Loucy (cell line): Measurements from ENCODE around the gene KRT6C.

Source experiments
- H2AFZ ChIP-seq: fragments of 200-600 bp; sonication (generic); 2 replicates; pipeline ENCODE4 v1.6.0; 2016; ENCODE audit warnings: antibody characterized with exemption, mild to moderate bottlenecking, low read length, moderate library complexity
- H3F3A ChIP-seq: fragments of 200-600 bp; 2 replicates; pipeline ENCODE4 v1.6.0; 2016; ENCODE audit warnings: antibody characterized with exemption, low read depth, mild to moderate bottlenecking
- H3K27me3 ChIP-seq: fragments of 200-600 bp; sonication (generic); 2 replicates; pipeline ENCODE4 v1.6.1; 2014; ENCODE audit warnings: low read length, mild to moderate bottlenecking; ENCODE audit not compliant: insufficient read depth, poor library complexity, severe bottlenecking
- H3K36me3 ChIP-seq: fragments of 200-600 bp; sonication (generic); 2 replicates; pipeline ENCODE4 v1.6.1; 2016; ENCODE audit warnings: low read length; ENCODE audit not compliant: insufficient read depth
- H3K4me1 ChIP-seq: fragments of 200-600 bp; sonication (generic); 2 replicates; pipeline ENCODE4 v1.5.1; 2014; ENCODE audit warnings: low read length, mild to moderate bottlenecking; ENCODE audit not compliant: insufficient read depth, poor library complexity, severe bottlenecking
- H3K4me2 ChIP-seq: fragments of 200-600 bp; sonication (generic); 2 replicates; pipeline ENCODE4 v1.6.0; 2014; ENCODE audit warnings: antibody characterized with exemption, low read length, low read depth, mild to moderate bottlenecking; ENCODE audit not compliant: poor library complexity, severe bottlenecking
- H3K4me3 ChIP-seq: fragments of 200-600 bp; sonication (generic); 2 replicates; pipeline ENCODE4 v1.5.1; 2014; ENCODE audit warnings: low read length, mild to moderate bottlenecking, mixed read lengths; ENCODE audit not compliant: poor library complexity, severe bottlenecking
- H3K79me2 ChIP-seq: fragments of 200-600 bp; sonication (generic); 2 replicates; pipeline ENCODE4 v1.6.1; 2014; ENCODE audit warnings: low read length; ENCODE audit not compliant: insufficient read depth
- H3K9ac ChIP-seq: fragments of 200-600 bp; sonication (generic); 2 replicates; pipeline ENCODE4 v1.6.0; 2014; ENCODE audit warnings: mild to moderate bottlenecking, low read depth, low read length, moderate library complexity; ENCODE audit not compliant: poor library complexity, severe bottlenecking
- H3K9me2 ChIP-seq: fragments of 200-600 bp; sonication (generic); replicated peaks from 2 replicates; pipeline ENCODE4 v1.6.1; 2016; ENCODE audit warnings: low read depth, low read length, mixed read lengths
- H3K9me3 ChIP-seq: fragments of 200-600 bp; sonication (generic); 2 replicates; pipeline ENCODE4 v1.6.1; 2014; ENCODE audit warnings: mild to moderate bottlenecking, antibody characterized with exemption, low read length, low read depth; ENCODE audit not compliant: insufficient read depth
- H4K20me1 ChIP-seq: fragments of 200-600 bp; sonication (generic); 2 replicates; pipeline ENCODE4 v1.6.0; 2014; ENCODE audit warnings: antibody characterized with exemption, low read length, mild to moderate bottlenecking; ENCODE audit not compliant: insufficient read depth, poor library complexity, severe bottlenecking
- EZH2phosphoT487 ChIP-seq: fragments of 200-600 bp; IDR thresholded peaks from 2 replicates; pipeline ENCODE4 v1.6.1; 2018; ENCODE audit warnings: antibody characterized with exemption, mild to moderate bottlenecking, moderate library complexity, borderline replicate concordance
- TF ChIP-seq, protein P1 (sequence below): fragments of 200-600 bp; sonication (generic); conservative IDR thresholded peaks from 2 replicates; pipeline ENCODE4 v1.5.1; 2014; ENCODE audit warnings: mild to moderate bottlenecking, antibody characterized with exemption, low read length

KRT6C gene

DNA sequence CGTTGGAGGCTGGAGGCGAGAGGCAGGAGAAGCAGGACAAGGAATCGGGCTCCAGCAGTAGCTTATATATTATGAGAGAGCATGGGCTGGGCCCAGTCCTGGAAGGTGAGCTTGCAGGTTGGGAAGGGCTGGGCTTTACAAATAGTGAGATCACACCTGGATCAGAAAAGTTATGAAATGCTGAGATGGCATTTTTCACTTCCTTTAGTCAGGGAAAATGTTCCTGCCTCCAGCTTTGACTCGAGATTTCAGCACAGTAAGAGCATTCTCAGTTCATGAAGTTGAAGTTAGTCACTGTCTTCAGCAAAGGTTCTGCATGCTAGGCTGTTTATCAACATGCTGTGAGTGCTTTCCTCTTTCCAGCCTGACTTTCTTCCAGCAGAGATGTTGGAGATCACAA is at the start of gene KRT6C:
KRT6C (minus strand) TSS at position 38 of the 400 bp plus-strand sequence. CDS start 68 bp downstream, outside the sequence.
- no peaks in the 10 kb centered on the region for H4K20me1 ChIP-seq
- H3K36me3 ChIP-seq = no peaks in the 10 kb centered on the region
- H3K4me2 ChIP-seq = no peak within 1 kb of the TSS
- H3K79me2 ChIP-seq = no peaks in the 10 kb centered on the region
- H3K9me3 ChIP-seq = no peaks in the 10 kb centered on the region
- no peaks in the 10 kb centered on the region for H3K27me3 ChIP-seq
- no peaks in the 10 kb centered on the region for H3K4me1 ChIP-seq
- H3K9me2 ChIP-seq = no peaks in the 10 kb centered on the region
- H3K9ac ChIP-seq = no peak within 1 kb of the TSS
- H3K4me3 ChIP-seq = no peak within 1 kb of the TSS
- TF ChIP-seq, protein P1, sequence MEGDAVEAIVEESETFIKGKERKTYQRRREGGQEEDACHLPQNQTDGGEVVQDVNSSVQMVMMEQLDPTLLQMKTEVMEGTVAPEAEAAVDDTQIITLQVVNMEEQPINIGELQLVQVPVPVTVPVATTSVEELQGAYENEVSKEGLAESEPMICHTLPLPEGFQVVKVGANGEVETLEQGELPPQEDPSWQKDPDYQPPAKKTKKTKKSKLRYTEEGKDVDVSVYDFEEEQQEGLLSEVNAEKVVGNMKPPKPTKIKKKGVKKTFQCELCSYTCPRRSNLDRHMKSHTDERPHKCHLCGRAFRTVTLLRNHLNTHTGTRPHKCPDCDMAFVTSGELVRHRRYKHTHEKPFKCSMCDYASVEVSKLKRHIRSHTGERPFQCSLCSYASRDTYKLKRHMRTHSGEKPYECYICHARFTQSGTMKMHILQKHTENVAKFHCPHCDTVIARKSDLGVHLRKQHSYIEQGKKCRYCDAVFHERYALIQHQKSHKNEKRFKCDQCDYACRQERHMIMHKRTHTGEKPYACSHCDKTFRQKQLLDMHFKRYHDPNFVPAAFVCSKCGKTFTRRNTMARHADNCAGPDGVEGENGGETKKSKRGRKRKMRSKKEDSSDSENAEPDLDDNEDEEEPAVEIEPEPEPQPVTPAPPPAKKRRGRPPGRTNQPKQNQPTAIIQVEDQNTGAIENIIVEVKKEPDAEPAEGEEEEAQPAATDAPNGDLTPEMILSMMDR = no peak
- no peak for TF ChIP-seq EZH2phosphoT487
- no peak within 1 kb of the TSS for H2AFZ ChIP-seq
- no peaks in the 10 kb centered on the region for H3F3A ChIP-seq

DNA sequence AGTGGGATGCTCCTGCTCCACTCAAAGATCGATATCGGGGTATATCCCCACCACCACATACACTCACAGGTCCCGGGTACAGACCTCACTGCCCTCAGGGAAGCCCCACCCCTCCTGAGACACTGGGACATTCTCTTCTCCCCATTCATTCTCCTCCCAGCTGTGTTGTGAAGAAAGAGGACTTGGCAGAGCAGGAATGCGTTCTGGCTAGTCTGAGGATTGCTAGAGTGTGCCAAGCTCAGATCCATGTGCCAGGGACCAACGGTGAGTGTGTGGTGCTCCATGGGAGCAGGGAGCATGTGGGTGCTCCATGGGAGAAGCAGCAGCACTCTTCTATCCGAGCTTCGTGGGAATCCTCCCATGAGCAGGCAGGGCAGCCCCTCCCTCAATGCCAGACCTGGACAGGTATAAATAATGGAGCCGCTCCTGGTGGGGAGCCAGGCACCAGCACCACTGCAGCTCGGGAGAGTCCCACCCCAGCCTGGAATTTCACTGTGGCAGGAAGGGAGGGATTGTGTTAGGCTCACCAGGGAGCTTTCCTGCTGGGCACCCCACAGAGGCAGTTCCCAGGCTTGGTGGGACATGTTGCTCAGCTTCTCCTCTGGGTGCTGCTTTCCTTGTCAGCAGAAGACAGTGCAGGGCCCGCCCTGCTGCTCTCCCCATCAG is 48.9 kb upstream of the KRT6C start:
- Histone ChIP-seq H3F3A (no peaks in the 10 kb centered on the region), H4K20me1 (no peaks in the 10 kb centered on the region), H3K9ac (no peak overlapping the region), H3K27me3 (no peaks in the 10 kb centered on the region), H2AFZ (no peak overlapping the region), H3K9me2 (no peaks in the 10 kb centered on the region), H3K79me2 (no peaks in the 10 kb centered on the region), H3K9me3 (no peaks in the 10 kb centered on the region), H3K4me3 (no peak overlapping the region), H3K4me1 (peaks cover 7% of the 10 kb centered on the region), H3K4me2 (no peak overlapping the region), H3K36me3 (no peaks in the 10 kb centered on the region)
- TF ChIP-seq EZH2phosphoT487 = no peak
- TF ChIP-seq, protein P1 = no peak

DNA sequence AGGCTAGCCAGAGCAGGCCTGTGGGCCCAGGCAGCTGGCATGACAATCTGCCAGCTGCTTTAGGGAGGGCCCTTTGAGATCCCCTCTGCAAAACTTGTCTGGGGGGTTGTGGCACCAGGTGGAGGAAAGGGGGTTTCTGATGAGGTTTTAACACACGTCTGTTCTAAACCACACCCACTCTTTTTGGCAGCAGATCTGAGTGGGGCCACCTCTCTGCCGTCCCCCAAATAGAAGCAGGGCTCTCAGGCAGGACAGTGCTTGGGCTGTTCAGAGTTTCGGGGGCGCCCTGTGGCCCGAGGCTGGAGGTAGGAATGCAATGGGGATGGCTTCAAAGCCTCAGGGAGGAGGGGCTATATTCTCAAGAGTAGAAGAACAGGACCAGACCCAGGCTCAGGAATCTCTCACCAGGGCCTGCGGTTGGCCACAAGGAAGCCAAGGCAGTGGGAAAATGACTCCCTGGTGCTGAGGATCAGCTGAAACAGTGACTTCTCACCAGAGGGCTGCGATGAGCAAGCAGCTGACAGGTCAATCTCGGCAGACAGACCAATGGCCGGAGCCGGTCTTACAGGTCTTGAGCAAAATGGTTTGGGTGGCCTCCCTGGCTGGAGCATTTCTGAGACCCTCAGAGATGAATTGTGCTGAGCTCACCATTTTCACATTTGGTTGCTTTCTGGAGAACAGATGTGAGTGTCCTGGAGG is 48.1 kb upstream of the KRT6C start:
- Histone ChIP-seq H3K36me3 (no peaks in the 10 kb centered on the region), H3K4me1 (peaks cover 3% of the 10 kb centered on the region), H3K9ac (no peak overlapping the region), H3K9me2 (no peaks in the 10 kb centered on the region), H3F3A (no peaks in the 10 kb centered on the region), H3K4me2 (no peak overlapping the region), H4K20me1 (no peaks in the 10 kb centered on the region), H3K4me3 (no peak overlapping the region), H2AFZ (no peak overlapping the region), H3K9me3 (no peaks in the 10 kb centered on the region), H3K79me2 (no peaks in the 10 kb centered on the region), H3K27me3 (no peaks in the 10 kb centered on the region)
- TF ChIP-seq, protein P1 = no peak
- TF ChIP-seq EZH2phosphoT487 = no peak
